HG03025 (cell line): Measurements from ENCODE around the gene WDR87.
A peak's percentile ranks its signal among the peaks of the same experiment; 100 is the strongest.
"Not testable (repeated sequence)": the region's sequence is repeated elsewhere in the genome, so short reads cannot be mapped to it uniquely, and the experiment has no call there.

Experiments
- ATAC-seq: cut with Tn5 transposase; IDR thresholded peaks from one replicate; pipeline ENCODE4 v1.9.1; 2021; ENCODE audit warnings: mild to moderate bottlenecking, moderate library complexity; ENCODE audit not compliant: unreplicated experiment, low FRiP score

Gene WDR87

DNA sequence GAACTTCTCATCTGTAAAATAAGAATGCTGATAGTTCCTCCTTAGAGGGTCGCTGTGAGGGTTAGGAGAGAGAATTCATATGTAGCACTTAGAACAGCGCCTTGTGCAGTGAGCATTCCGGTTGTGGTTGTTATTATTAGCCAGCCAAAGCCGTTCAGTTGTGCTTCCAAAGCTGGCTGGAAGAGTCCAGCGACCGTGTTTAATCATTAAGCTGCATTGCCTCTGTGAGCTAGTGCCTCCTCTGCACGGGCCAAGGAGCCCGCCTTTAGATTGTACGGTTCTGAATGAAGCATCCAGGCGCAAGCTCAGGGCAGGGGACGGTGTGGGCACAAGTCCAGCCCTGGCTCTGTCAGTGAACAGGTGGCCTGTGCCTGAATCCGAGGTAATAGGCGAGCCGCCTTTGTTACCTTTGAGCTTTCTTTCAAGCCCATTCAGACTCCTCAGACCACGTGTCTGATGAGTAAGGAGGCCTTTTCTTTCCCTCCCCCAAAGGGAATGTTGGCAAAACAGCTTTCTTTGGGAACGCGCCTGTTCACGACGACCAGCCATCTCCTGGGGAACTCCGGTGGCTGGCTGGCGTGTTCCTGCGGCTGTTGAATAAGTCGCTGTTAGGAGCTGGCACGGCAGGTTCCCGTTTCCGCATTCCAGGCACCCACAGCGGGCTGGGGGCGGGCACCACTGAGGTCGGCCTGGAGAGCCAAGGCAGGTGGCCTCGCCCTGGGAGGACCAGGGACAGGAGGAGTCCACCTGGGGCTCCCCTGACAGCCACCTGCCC, 25.7 kb upstream of the WDR87 start:
- ATAC-seq: no peak

- ATAC-seq: no peak
Measured at GRCh38 chr19:37930416-37930815, 24.0 kb upstream of the WDR87 start.

GRCh38 chr19:37929355-37929923, 23.0 kb upstream of the WDR87 start:
- no peak for ATAC-seq

DNA sequence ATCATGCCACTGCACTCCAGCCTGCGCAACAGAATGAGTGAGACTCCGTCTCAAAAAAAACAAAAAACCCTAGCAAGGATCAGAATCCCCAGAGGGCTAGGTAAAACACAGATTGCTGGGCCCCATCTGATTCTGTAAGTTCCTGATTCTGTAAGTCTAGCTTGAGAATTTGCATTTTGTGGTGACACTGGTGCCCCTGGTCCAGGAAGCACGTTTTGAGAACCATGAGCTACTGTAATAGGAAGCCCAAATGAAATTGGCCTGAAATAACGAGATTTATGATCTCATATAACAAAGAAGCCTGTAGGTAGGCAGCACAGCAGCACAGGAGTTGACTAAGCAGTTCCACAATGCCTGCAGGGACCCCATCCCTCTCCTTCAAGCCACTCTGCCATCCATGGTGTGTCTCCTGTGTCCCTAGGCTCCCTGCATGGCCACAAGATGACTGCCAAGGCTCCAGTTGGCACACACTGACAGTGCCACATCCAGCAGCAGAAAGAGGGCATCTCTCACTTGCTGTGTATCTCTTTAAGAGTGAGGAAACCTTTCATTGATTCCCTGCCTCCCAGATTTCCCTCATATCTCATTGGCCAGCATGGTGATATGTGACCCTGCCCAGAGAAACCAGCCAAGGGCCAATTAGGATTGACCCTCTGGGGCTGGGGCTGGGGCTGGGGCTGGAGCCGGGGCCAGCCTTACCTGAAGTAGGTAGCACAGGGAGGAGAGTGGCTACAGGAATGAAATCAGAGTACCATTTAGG, 22.3 kb upstream of the WDR87 start:
- no peak for ATAC-seq

DNA sequence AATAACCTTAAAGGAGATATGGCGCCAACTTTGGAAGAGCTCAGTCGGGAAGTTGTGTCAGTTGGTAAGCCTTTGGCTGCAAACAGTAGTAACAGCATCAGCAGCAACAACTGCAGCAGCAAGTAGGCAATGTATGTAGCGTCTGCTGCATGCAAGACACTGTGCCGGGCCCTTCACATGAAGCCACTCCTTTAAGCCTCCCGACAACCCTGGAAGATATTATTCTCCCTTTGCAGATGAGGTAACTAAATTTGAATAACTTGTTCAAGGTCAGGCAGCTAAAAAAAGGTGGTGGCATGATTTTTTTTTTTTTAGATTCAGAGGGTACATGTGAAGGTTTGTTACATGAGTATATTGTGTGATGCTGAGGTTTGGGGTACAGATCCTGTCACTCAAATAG, 20.3 kb upstream of the WDR87 start:
- ATAC-seq: no peak

DNA sequence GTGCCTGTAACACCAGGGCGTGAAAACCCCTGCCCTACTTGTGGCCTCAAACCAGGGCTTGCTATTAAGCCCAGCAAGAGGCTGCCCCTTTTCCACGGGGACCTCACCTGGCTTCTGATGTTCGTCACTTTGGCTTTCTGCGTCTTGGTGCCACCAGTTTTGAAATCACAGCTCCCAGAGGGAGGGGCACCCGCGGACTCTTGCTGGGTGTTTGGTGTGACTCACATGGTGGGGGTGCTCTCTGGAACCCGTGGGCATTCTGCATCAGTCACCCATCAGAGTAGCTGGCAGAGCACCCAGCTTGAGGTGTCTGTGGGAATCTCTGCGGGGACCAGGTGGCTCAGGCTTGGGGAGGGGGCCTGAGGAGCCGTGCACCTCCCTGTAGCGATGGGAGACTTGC, 19.9 kb upstream of the WDR87 start:
- no peak for ATAC-seq

DNA sequence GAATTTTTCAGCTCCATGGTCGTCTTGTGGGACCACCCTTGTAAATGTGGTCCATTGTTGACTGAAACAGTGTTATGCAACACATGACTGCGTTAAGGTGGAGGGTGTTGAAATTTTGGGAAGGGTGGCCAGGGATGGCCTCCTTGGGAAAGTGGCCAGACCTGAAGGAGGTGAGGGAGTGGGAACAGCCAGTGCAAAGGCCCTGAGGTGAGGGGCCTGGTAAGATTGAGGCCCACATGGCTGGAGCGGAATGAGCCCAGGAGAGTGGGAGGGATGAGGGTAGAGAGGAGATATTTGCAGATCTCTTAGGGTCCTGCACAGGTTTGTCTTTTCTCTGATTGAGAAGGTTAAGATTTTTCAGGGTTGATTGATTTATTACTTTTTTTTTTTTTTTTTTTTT, 18.8 kb upstream of the WDR87 start:
- ATAC-seq: no peak

GRCh38 chr19:37924573-37924972, 18.2 kb upstream of the WDR87 start:
- ATAC-seq: not testable (repeated sequence)

DNA sequence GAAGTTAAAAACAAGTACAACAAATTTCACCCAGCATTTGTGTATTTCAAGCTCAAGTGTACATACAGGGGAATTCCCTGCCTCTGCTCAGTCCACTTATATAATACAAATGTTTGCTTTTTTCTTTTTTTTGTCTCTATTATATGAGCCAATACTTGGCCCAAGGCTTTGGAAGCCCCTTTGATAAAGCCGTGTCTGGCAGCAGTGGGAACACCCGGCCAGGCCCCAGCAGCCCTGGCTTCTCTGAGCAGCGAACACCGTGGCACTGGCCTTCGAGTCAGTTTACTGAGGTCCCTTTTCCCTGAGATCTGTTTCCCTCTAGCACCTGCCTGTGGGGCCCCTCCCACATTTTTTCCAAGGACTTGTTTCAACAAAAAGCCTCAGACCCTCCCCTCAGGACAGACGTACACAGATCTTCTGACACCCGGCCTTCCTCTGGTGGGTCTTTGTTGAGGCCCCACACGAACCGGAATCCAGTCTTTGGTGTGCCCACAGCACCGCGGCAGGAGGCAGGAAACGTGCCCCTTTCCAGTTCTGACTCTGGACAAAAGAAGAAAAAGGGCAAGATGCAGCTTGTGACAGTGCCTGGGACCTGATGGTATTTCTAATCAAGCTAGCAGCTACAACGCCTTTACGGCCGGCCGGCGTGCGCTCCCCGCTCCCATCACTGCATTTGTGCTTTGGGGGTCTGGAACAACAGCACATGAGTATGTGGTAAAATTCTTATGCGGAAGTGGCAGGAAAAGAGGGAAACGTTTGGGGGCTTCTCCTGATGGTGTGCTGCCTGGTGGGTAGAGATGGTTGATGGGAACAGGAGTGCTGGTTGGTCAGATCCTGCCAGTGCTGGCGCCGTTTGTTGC, 14.4 kb upstream of the WDR87 start:
- ATAC-seq: no peak

- ATAC-seq: no peak
Measured at GRCh38 chr19:37914908-37915307, 8.5 kb upstream of the WDR87 start.

DNA sequence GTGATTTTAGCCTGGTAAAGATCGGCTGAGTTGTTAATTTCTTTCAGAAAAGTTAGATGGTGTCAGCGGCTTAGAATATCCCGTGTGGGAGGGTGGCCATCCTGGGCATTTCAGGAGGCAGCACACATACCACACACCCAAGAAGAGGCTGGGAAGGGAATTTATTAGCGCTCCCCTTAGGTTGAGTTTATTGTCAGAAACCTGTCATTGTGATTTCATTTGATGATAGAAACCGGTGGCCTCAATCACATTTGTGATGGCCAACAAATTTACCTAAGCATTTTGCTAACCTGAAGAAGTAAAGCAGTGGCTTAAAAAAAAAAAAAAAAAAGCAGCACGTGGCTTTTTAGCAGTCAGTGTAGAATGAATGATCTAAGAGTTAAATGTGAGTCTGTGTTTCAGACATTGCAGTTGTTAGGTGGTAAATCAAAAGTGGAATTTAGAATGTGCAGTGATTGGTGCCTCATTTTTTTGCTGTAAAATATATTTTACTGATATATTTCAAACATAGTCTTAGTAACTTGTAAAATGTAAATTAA, 3.3 kb upstream of the WDR87 start:
- ATAC-seq: no peak

DNA sequence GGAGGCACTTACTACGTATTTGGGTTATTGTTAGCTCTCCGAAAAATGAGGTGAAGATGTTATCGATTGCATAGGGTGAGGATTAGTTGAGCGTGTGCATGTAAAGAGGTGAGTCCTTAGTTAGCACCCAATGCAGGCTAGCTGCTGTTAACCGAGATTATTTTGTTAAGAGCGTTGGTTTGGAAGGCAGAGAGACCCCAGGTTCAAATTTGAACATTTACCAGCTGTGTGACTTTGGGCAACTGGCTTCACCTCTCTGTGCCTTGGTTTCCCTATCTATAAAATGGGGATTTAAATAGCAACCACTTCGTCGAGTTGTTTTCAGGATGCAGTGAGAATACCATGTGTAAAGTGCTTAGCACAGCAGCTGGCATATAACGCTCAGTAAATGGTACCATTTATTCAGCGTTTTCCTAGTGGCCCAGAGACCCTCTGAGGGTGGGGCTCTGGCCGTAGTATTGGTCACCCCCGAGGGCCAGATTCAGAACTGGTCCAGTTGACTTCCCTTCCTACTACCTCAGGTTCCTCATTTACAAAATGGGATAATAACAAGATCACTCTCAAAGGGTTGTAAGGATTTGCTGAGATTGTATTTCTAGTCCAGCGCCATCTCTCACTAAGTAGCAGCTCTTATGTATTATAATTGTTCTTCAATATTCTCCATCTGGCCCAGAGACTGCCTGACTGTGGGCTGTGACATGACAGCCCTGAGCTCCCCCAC, 1.5 kb upstream of the WDR87 start:
- ATAC-seq: no peak

GRCh38 chr19:37906869-37907734, 708 bp upstream of the WDR87 start, which contains the start of gene SIPA1L3:
Gene SIPA1L3 (plus strand): TSS chr19:37907208. CDS start chr19:38081566, 174,358 bp downstream.
- ATAC-seq: peak; percentile 76

DNA sequence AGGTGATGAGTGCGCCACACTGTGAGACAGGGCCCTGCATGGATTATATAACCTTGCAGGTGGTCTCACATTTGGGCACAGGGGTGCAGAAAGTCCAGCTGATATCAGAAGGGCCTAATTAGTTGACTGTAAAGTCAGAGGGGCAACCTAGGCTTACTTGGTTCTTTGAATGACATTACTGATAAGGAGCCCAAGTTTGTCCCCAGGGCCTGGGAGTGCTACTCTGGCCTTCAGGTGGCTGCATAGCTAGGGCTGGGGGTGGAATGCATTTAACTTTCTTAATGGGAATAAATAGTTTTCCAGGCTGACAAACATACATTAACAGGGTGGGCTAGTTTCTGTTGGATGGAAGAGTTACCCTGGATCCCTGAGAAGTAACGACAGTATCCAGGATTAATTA, 3.3 kb downstream of the WDR87 start:
- no peak for ATAC-seq

DNA sequence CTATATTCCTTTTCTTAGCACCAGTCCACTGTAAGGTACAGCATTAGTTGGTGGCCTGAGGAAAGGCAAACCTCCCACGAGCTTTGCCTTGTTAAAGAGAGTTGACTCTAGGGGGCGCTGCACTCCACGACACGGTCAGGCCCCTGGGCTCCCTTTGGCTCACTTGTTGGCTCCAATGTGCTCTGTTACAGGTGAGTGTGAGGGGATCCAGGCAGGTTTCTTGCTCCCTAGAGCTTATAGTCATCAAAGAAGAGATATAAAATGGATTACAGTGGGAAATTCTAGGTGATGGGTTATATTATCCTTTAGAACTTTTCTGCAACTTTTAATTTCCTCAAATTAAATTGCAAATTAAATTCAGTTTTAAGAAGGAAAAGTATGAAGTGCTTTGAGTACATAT, 3.7 kb downstream of the WDR87 start:
- ATAC-seq: no peak

DNA sequence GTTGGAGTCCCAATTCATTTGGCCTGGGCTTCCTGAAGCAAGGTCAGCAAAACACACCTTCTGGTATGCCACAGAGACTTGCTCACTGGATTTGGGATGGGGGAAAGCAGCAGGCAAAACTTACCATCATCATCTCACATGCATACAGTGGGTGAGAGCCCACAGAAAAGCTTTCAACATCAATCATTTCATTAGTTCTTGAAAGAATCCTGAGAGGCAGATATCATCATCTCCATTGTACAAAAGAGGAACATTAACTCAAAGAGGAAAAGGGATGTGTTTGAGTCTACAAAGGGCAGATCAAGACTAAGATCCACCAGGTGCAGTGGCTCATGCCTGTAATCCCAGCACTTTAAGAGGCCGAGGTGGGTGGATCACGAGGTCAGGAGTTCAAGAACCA, 6.4 kb downstream of the WDR87 start:
- no peak for ATAC-seq

GRCh38 chr19:37899453-37899852, 6.9 kb downstream of the WDR87 start:
- ATAC-seq: no peak

DNA sequence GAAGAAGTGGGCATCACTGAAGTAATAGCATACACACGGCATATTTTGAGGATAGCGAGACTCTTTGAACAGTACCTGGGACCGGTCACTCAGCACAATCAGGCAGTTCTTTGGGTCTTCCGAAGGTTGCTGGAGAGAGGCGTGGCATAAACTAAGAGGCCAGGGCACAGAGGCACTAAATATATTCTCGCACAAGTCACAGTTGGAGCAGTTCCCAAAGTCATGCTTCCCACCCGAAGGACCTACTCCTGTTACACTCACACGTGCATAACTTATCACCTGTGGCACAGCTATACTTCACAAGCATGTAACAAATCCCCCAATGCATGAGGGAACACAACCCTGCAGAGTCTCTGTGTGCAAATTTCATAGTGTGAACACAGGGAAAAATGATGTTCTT, 10.2 kb downstream of the WDR87 start:
- ATAC-seq: no peak
